Fibroblast of skin of back (primary cell): Measurements from ENCODE around the gene ZNF512.
"Not testable (repeated sequence)": the region's sequence is repeated elsewhere in the genome, so short reads cannot be mapped to it uniquely, and the experiment has no call there.

ENCODE experiments used
- DNase-seq: peaks from one replicate; pipeline ENCODE4 v3.0.0-alpha.2; 2013

Gene ZNF512

GRCh38 chr2:27584597-27584996 lies 1.8 kb downstream of the ZNF512 start:
- DNase-seq, result no peak

- DNase-seq, result no peak
These were observed 4.2 kb downstream of the ZNF512 start for GRCh38 chr2:27587025-27587424.

DNA sequence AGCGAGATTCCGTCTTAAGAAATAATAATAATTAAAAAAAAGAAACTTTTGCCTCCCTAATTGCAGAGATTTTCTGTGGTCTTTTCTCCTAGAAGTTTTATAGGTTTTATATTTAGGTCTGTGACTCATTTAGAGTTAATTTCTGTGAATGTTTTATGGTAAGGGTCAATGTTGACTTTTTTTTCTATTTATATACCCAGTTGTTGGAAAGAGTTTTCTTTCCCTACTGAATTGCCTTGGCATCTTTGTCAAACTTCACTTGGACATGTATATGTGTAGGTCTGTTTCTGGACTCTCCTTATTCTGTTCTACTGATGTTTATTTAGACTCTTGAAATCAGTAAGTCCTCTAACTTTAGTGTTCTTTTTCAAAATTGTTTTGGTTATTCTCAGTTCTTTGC lies 5.5 kb downstream of the ZNF512 start:
- DNase-seq, result peak; percentile 31

DNA sequence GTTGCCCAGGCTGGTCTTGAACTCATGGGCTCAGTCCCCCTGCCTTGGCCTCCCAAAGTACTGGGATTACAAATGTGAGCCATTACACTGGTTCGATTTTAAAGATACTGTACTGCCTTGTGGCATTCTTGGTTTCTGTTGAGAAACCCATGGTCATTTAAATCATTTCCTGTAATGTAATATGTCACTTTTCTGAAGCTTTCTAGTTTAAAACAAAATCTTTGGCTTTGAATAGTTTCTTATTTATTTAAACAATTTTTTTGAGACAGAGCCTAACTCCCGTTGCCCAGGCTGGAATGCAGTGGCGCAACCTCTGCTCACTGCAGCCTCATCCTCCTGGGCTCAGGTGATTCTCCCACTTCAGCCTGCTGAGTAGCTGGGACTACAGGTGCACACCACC lies 8.9 kb downstream of the ZNF512 start:
- DNase-seq, result peak; percentile 21

DNA sequence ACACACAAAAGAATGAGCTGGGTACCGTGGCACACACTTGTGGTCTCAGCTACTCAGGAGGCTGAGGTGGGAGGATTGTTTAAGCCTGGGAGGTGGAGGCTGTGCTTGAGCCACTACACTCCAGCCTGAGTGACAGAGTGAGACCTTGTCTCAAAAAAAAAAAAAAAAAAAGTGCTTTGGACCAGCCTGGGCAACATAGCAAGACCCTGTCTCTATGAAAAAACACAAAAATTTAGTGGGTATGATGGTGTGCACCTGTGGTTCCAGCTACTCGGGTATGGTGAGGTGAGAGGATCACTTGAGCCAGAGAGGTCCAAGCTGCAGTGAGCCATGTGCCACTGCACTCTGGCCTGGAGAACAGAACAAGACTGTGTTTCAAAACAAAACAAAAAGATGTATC lies 10.4 kb downstream of the ZNF512 start:
- no peak for DNase-seq

DNA sequence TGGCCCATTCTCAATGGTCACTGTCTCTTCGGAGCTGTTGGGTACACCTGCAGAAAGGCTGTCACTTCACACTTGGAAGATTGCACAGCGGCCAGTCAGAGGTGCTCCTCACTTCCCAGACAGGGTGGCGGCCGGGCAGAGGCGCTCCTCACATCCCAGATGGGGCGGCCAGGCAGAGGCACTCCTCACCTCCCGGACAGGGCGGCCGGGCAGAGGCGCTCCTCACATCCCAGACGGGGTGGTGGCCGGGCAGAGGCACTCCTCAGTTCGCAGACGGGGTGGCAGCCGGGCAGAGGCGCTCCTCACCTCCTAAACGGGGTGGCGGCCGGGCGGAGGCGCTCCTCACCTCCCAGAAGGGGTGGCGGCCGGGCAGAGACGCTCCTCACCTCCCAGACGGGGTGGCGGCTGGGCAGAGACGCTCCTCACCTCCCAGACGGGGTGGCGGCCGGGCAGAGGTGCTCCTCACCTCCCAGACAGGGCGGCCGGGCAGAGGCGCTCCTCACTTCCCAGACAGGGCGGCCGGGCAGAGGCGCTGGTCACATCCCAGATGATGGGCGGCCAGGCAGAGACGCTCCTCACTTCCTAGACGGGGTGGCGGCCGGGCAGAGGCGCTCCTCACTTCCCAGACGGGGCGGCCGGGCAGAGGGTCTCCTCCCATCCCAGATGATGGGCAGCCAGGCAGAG lies 11.3 kb downstream of the ZNF512 start:
- DNase-seq, result not testable (repeated sequence)

- not testable (repeated sequence) for DNase-seq
These were observed 12.6 kb downstream of the ZNF512 start for GRCh38 chr2:27595412-27595811.

- peak; percentile 16 for DNase-seq
These were observed 13.8 kb downstream of the ZNF512 start for GRCh38 chr2:27596627-27597026.

- DNase-seq, result peak; percentile 61
These were observed 23.8 kb downstream of the ZNF512 start for GRCh38 chr2:27606611-27607010.

- no peak for DNase-seq
These were observed 31.1 kb downstream of the ZNF512 start for GRCh38 chr2:27613985-27614384.

DNA sequence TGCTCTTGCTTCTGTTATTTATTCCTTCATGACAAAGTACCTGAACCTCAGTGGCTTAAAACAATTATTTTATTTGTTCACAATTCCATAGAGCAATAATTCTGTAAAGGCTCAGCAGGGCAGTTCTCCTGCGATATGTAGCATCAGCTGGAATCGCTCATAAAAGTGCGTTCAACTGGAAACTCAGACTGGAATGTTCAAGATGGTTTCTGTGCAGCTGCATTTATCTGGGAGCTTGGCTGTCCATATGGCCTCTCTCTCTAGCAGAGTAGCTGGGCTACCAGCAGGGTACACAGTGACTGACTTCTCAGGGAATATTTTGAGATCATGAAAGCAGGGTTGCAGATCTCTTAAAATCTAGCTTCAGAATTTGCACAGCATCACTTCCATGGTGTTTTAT lies 32.5 kb downstream of the ZNF512 start:
- DNase-seq, result no peak

DNA sequence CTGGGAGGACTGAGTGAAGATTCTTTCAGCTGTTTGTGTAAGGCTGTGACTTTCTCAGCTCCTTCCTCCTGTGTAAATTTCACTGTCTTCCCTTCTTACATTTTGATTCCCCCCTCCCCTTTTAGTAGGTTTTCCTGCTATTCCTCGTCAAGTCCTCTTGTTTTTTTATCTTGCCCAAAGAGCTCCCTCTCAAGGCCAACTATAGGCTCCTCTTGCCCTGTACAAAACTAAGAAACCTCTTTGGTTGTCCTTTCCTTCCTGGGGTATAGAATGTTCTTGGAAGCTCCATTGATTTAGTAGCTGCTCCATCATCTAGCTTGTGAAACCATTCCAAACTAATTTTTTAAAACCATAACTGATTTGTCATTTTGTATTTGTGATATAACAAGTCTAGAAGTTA lies 38.7 kb downstream of the ZNF512 start:
- DNase-seq, result no peak

GRCh38 chr2:27622921-27623384 lies 40.1 kb downstream of the ZNF512 start:
- DNase-seq, result peak; percentile 94

- no peak for DNase-seq
These were observed 42.1 kb downstream of the ZNF512 start for GRCh38 chr2:27624943-27625342.

DNA sequence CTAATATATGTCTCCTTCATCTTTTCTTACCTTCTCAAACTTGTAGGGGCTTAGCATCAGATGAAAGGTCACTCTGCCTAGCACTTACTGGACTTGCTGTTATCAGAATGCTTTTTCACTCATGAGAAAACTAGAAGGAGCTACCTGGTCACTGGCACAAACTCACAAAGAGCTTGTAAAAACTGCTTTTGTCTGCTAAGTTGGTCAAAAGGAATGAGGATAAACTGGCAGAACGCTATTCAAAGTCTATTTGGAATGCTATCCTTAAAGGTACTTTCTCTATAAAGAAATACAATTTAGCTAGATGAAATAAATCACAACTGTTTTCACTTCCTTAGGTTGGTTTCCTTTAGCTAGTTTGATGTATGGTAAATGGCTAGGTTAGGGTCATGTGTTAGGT lies 43.5 kb downstream of the ZNF512 start:
- DNase-seq, result not testable (repeated sequence)

DNA sequence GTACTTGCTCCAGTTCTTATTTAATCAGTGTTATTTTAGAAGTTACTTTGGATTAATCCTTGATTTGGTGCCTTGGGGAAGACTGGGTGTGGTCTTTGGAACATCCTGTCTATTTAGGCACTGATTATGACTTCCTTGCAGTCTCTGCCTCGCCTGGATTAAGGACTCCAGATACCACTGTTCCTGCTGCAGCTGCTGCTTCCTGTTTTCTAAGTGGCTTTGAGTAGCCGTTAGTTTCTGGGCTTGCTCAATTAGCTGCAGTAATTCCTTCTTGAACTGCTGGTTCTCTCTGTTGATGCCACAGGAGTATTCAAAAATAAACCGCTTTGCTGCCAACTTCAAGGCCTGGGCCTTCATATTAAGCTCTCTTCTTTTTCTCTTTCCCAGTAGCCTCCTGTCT lies 44.1 kb downstream of the ZNF512 start:
- DNase-seq, result peak; percentile 13

DNA sequence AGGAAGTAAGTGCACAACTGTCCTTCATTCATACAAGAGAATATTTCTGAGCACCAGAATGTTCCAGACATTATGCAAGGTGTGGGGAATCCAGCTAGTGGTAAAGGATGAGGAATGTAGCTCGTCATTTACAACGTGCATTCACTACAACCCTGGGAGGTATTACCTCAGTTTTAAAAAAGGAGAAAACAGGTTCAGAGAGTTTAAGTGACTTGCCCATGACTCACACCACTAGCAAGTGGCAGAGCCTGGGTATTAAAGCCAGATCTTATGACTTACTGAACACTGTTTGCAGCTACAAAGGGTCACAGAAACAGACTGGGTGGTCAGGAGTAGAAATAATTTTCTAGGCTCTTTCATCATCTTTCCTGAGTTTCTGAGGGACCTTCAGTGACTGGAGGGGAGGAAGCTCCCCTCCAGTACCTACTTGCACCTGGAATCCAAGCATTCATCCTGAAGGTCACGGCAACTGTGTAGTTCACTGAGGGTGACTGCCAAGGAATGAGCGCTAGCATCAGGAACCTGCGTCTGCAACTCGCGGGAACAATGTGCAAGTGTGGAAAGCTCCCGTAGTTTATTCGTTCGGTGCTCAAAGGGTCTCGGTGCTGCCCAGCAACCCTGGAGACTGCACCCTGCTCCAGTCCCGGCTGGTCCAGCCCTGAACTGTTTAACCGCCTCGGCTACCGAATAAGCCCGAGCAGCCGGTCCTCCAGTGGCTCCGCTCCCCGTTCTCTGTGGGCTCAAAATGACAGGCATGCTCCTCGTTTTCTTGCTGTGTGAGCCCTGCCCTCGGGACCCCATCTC lies 45.3 kb downstream of the ZNF512 start:
- DNase-seq, result peak; percentile 91

DNA sequence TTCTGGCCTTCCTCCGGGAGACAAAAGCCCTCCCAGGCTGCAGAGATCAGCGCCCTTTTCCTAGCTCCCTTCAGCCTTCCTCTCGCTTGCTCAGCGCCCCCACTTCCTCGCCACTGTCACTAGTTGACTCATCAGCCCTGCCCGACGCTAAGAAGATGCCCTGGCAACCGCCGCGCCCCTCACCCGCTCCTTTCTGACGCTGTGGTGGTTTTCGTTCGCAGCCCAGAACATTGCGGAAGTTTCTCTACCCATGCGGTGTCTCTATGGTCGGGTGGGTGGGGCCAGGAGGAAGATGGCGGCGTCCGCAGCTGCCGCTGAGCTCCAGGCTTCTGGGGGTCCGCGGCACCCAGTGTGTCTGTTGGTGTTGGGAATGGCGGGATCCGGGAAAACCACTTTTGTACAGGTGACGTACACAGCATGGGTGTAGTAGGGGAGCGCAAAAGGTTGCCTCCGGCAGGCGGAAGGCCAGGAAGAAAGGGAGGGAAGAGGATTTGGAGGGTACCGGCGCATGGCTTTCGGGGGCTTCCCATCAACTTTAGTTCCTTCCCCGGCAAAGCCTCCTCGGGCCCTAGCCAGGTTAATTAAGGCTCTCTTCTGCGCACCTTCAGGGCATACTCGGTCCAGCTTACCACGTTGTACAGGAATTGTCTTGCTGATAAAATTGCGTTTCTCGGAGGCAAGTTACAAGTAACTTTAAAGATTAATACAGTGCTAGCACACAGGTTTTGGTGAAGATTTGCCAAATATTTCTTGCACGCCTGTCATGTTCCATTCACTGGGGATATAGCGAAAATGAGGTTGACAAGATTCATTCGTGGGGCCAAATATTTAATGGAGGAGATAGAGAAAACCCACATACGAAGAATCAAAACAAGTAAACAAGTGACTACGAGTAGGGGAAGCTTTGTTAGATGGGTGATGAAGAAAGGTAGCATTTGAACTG lies 46.2 kb downstream of the ZNF512 start, which contains the start of the genes CCDC121 and GPN1:
TSS of gene CCDC121 (minus strand) at position 246 of the 943 bp plus-strand sequence. CDS start 1,213 bp downstream, outside the sequence.
TSS of gene GPN1 (plus strand) at position 284 of the 943 bp plus-strand sequence. CDS start at position 293, 9 bp downstream.
- peak; percentile 96 for DNase-seq

- not testable (repeated sequence) for DNase-seq
These were observed 47.4 kb downstream of the ZNF512 start for GRCh38 chr2:27630257-27630656.

- DNase-seq, result no peak
These were observed 51.4 kb downstream of the ZNF512 start for GRCh38 chr2:27634291-27634690.

- no peak for DNase-seq
These were observed 53.9 kb downstream of the ZNF512 start for GRCh38 chr2:27636766-27637165.

- DNase-seq, result peak; percentile 27
These were observed 55.3 kb downstream of the ZNF512 start for GRCh38 chr2:27638037-27638637.
